Measurements from ENCODE around the gene SLC17A3.

- TF ChIP-seq POLR2AphosphoS5 (IDR thresholded peaks at IDR 0.05; ENCODE audit: low read depth, low read length) (no peak), SIN3A (IDR thresholded peaks at IDR 0.05; ENCODE audit: borderline replicate concordance, insufficient read depth, low read depth, low read length) (no peak)
- TF ChIP-seq, protein P1, sequence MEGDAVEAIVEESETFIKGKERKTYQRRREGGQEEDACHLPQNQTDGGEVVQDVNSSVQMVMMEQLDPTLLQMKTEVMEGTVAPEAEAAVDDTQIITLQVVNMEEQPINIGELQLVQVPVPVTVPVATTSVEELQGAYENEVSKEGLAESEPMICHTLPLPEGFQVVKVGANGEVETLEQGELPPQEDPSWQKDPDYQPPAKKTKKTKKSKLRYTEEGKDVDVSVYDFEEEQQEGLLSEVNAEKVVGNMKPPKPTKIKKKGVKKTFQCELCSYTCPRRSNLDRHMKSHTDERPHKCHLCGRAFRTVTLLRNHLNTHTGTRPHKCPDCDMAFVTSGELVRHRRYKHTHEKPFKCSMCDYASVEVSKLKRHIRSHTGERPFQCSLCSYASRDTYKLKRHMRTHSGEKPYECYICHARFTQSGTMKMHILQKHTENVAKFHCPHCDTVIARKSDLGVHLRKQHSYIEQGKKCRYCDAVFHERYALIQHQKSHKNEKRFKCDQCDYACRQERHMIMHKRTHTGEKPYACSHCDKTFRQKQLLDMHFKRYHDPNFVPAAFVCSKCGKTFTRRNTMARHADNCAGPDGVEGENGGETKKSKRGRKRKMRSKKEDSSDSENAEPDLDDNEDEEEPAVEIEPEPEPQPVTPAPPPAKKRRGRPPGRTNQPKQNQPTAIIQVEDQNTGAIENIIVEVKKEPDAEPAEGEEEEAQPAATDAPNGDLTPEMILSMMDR (IDR thresholded peaks at IDR 0.05) = no peak
- TF ChIP-seq, protein P2, sequence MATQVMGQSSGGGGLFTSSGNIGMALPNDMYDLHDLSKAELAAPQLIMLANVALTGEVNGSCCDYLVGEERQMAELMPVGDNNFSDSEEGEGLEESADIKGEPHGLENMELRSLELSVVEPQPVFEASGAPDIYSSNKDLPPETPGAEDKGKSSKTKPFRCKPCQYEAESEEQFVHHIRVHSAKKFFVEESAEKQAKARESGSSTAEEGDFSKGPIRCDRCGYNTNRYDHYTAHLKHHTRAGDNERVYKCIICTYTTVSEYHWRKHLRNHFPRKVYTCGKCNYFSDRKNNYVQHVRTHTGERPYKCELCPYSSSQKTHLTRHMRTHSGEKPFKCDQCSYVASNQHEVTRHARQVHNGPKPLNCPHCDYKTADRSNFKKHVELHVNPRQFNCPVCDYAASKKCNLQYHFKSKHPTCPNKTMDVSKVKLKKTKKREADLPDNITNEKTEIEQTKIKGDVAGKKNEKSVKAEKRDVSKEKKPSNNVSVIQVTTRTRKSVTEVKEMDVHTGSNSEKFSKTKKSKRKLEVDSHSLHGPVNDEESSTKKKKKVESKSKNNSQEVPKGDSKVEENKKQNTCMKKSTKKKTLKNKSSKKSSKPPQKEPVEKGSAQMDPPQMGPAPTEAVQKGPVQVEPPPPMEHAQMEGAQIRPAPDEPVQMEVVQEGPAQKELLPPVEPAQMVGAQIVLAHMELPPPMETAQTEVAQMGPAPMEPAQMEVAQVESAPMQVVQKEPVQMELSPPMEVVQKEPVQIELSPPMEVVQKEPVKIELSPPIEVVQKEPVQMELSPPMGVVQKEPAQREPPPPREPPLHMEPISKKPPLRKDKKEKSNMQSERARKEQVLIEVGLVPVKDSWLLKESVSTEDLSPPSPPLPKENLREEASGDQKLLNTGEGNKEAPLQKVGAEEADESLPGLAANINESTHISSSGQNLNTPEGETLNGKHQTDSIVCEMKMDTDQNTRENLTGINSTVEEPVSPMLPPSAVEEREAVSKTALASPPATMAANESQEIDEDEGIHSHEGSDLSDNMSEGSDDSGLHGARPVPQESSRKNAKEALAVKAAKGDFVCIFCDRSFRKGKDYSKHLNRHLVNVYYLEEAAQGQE (IDR thresholded peaks at IDR 0.05; ENCODE audit: insufficient read depth in 1 of 2, low read depth in 2 of 2, low read length in 1 of 2) = no peak
Observed at GRCh38 chr6:25815194-25815593, 58.8 kb downstream of the SLC17A3 start.
